Mesenchymal stem cell (in vitro differentiated cells and primary cell): ENCODE results near the gene RASSF1.

Experiments
- DNase-seq: peaks from one replicate; pipeline ENCODE4 v3.0.0-alpha.2; 2013
- H2AFZ ChIP-seq: one replicate; pipeline ENCODE4 v1.6.1; 2013; ENCODE audit warnings: low read depth, mild to moderate bottlenecking, control low read depth, inconsistent platforms, low read length, moderate library complexity
- H2AK5ac ChIP-seq: 2 replicates; pipeline ENCODE4 v1.6.1; 2013; ENCODE audit warnings: low read length, moderate library complexity, mild to moderate bottlenecking, inconsistent platforms; ENCODE audit not compliant: severe bottlenecking
- H2BK120ac ChIP-seq: one replicate; pipeline ENCODE4 v1.6.1; 2013; ENCODE audit warnings: low read depth, mild to moderate bottlenecking, inconsistent platforms, low read length, moderate library complexity
- H2BK12ac ChIP-seq, 2 experiments: one replicate each; pipeline ENCODE4 v1.6.1; 2013; ENCODE audit warnings: inconsistent platforms in 2 of 2, low read length in 2 of 2, mild to moderate bottlenecking in 2 of 2, moderate library complexity in 2 of 2, control low read depth in 1 of 2
- H2BK15ac ChIP-seq: one replicate; pipeline ENCODE4 v1.6.1; 2013; ENCODE audit warnings: mild to moderate bottlenecking, low read depth, inconsistent platforms; ENCODE audit not compliant: poor library complexity, severe bottlenecking
- H2BK5ac ChIP-seq: 2 replicates; pipeline ENCODE4 v1.6.1; 2013; ENCODE audit warnings: low read depth, mild to moderate bottlenecking, low read length, control low read depth, inconsistent platforms; ENCODE audit not compliant: poor library complexity, severe bottlenecking
- H3K14ac ChIP-seq, 2 experiments: one replicate each; pipeline ENCODE4 v1.6.1; 2013; ENCODE audit warnings: inconsistent platforms in 2 of 2, low read length in 2 of 2, control low read depth in 1 of 2, mild to moderate bottlenecking in 1 of 2, moderate library complexity in 1 of 2
- H3K18ac ChIP-seq, 2 experiments: one replicate each; pipeline ENCODE4 v1.6.1; 2013; ENCODE audit warnings: inconsistent platforms in 2 of 2, low read length in 2 of 2, control low read depth in 1 of 2, low read depth in 1 of 2, mild to moderate bottlenecking in 1 of 2
- H3K23ac ChIP-seq, 2 experiments: one replicate each; pipeline ENCODE4 v1.6.1; 2013; ENCODE audit warnings: inconsistent platforms in 2 of 2, low read length in 2 of 2, mild to moderate bottlenecking in 2 of 2, moderate library complexity in 2 of 2, control low read depth in 1 of 2
- H3K27ac ChIP-seq: 2 replicates; pipeline ENCODE4 v1.5.1; 2013; ENCODE audit warnings: mild to moderate bottlenecking, moderate library complexity, low read length, control low read depth, inconsistent platforms; ENCODE audit not compliant: poor library complexity, severe bottlenecking
- H3K27me3 ChIP-seq, 2 experiments: 2 replicates each; pipeline versions ENCODE4 v1.6.1 to v1.7.0; 2013; ENCODE audit warnings: low read length in 2 of 2, mild to moderate bottlenecking in 2 of 2, moderate library complexity in 2 of 2, control low read depth in 1 of 2, inconsistent platforms in 1 of 2; ENCODE audit not compliant: control insufficient read depth in 1 of 2, insufficient read depth in 1 of 2
- H3K36me3 ChIP-seq, 2 experiments: 2 replicates each; pipeline versions ENCODE4 v1.6.1 to v1.7.0; 2013; ENCODE audit warnings: low read length in 2 of 2, control low read depth in 1 of 2, inconsistent platforms in 1 of 2, low read depth in 1 of 2, mild to moderate bottlenecking in 1 of 2; ENCODE audit not compliant: insufficient read depth in 2 of 2, control insufficient read depth in 1 of 2
- H3K4ac ChIP-seq, 2 experiments: one replicate each; pipeline ENCODE4 v1.6.1; 2013; ENCODE audit warnings: inconsistent platforms in 2 of 2, low read length in 2 of 2, mild to moderate bottlenecking in 2 of 2, moderate library complexity in 2 of 2, control low read depth in 1 of 2, low read depth in 1 of 2
- H3K4me1 ChIP-seq: 2 replicates; pipeline ENCODE4 v1.6.1; 2013; ENCODE audit warnings: low read depth, low read length, control low read depth; ENCODE audit not compliant: control insufficient read depth, insufficient read depth
- H3K4me2 ChIP-seq: 2 replicates; pipeline ENCODE4 v1.6.1; 2013; ENCODE audit warnings: low read length, mild to moderate bottlenecking, inconsistent platforms; ENCODE audit not compliant: poor library complexity, severe bottlenecking
- H3K4me3 ChIP-seq, 2 experiments: 2 replicates each; pipeline versions ENCODE4 v1.5.1 to v1.7.0; 2013; ENCODE audit warnings: low read length in 2 of 2, mild to moderate bottlenecking in 2 of 2, control low read depth in 1 of 2, low read depth in 1 of 2; ENCODE audit not compliant: insufficient read depth in 1 of 2
- H3K79me1 ChIP-seq: replicated peaks from 2 replicates; pipeline ENCODE4 v1.6.1; 2013; ENCODE audit warnings: mild to moderate bottlenecking, control low read depth, low read length, inconsistent platforms; ENCODE audit not compliant: poor library complexity, severe bottlenecking
- H3K9ac ChIP-seq: 2 replicates; pipeline ENCODE4 v1.7.0; 2013; ENCODE audit warnings: mild to moderate bottlenecking, low read length, moderate library complexity
- H3K9me3 ChIP-seq: 2 replicates; pipeline ENCODE4 v1.7.0; 2013; ENCODE audit warnings: mild to moderate bottlenecking, low read length; ENCODE audit not compliant: control insufficient read depth
- H4K8ac ChIP-seq: one replicate; pipeline ENCODE4 v1.6.1; 2013; ENCODE audit warnings: inconsistent platforms, mild to moderate bottlenecking, low read length, moderate library complexity
- H4K91ac ChIP-seq: one replicate; pipeline ENCODE4 v1.6.1; 2013; ENCODE audit warnings: mild to moderate bottlenecking, low read length, inconsistent platforms
- WGBS: methylation state at CpG from one replicate; pipeline ENCODE4 v1.1.7; 2013; ENCODE audit warnings: mixed read lengths; 5-methylcytosine and 5-hydroxymethylcytosine counted together

RASSF1 gene

GRCh38 chr3:50372349-50372748 lies 31.7 kb upstream of the RASSF1 start:
- Histone ChIP-seq H2AFZ (no peak overlapping the region), H3K27ac (no peak overlapping the region), H3K79me1 (no peaks in the 10 kb centered on the region), H4K8ac (no peak overlapping the region), H2BK12ac (no peak overlapping the region), H3K9me3 (no peaks in the 10 kb centered on the region), H2BK5ac (no peak overlapping the region), H2BK15ac (no peak overlapping the region), H3K9ac (no peak overlapping the region), H3K14ac (no peak overlapping the region), H2BK120ac (no peak overlapping the region), H3K27me3 (peaks cover 30 to 76% of the 10 kb centered on the region in 2 experiments), H2AK5ac (no peak overlapping the region), H3K4ac (no peak overlapping the region), H3K4me1 (no peaks in the 10 kb centered on the region), H3K36me3 (peaks cover 0 to 2% of the 10 kb centered on the region in 2 experiments), H3K23ac (no peak overlapping the region), H4K91ac (no peak overlapping the region), H3K18ac (no peak overlapping the region), H3K4me3 (no peak overlapping the region), H3K4me2 (no peak overlapping the region)
- DNase-seq = no peak
- 68% methylated on average over 8 of the region's 8 CpGs for WGBS

GRCh38 chr3:50371133-50371685 lies 30.6 kb upstream of the RASSF1 start:
- H4K8ac ChIP-seq = no peak overlapping the region
- DNase-seq = no peak
- peak overlapping the region; percentile 88 for H2BK15ac ChIP-seq
- H3K79me1 ChIP-seq = no peaks in the 10 kb centered on the region
- H3K14ac ChIP-seq = no peak overlapping the region
- no peak overlapping the region for H2AK5ac ChIP-seq
- WGBS = 92% methylated on average over 3 of the region's 3 CpGs
- no peak overlapping the region for H3K9ac ChIP-seq
- no peak overlapping the region for H3K4me2 ChIP-seq
- H3K36me3 ChIP-seq = peaks cover 0 to 2% of the 10 kb centered on the region in 2 experiments
- H3K27me3 ChIP-seq = peaks cover 30 to 82% of the 10 kb centered on the region in 2 experiments
- H3K4ac ChIP-seq = no peak overlapping the region
- H4K91ac ChIP-seq = no peak overlapping the region
- H2BK120ac ChIP-seq = no peak overlapping the region
- H2AFZ ChIP-seq = no peak overlapping the region
- H2BK12ac ChIP-seq = no peak overlapping the region
- H3K9me3 ChIP-seq = no peaks in the 10 kb centered on the region
- H3K4me3 ChIP-seq = no peak overlapping the region
- H2BK5ac ChIP-seq = no peak overlapping the region
- H3K4me1 ChIP-seq = no peaks in the 10 kb centered on the region
- H3K23ac ChIP-seq = no peak overlapping the region
- no peak overlapping the region for H3K18ac ChIP-seq
- H3K27ac ChIP-seq = no peak overlapping the region

DNA sequence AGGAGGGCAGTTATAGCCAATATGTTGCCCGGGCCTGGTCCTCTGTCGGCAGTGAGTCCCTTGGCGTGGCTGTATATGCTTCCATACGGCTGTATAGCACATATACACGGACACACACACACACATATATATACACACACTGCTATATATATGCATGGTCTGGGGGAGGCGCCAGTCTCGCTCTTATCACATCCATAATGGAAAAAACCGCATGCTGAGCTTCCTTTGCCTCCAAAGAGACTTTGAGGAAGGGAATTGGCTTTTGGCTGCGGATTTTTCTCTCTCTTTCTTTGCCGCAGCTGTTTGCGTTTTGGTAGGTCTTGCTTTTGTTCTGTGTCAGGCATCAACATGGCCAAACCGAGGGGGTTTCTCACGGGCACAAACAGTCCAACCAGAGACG lies 30.0 kb upstream of the RASSF1 start:
- Histone ChIP-seq H3K4me2 (no peak overlapping the region), H3K27ac (no peak overlapping the region), H2BK12ac (no peak overlapping the region), H3K4ac (no peak overlapping the region), H3K4me1 (peaks cover under 1% of the 10 kb centered on the region), H2BK120ac (no peak overlapping the region), H3K4me3 (no peak overlapping the region), H3K27me3 (peaks cover 27 to 82% of the 10 kb centered on the region in 2 experiments), H4K8ac (no peak overlapping the region), H2AFZ (no peak overlapping the region), H3K14ac (no peak overlapping the region), H2BK15ac (no peak overlapping the region), H3K23ac (no peak overlapping the region), H3K18ac (no peak overlapping the region), H3K36me3 (peaks cover 0 to 2% of the 10 kb centered on the region in 2 experiments), H3K79me1 (no peaks in the 10 kb centered on the region), H4K91ac (no peak overlapping the region), H2AK5ac (no peak overlapping the region), H3K9me3 (no peaks in the 10 kb centered on the region), H3K9ac (no peak overlapping the region), H2BK5ac (no peak overlapping the region)
- peak; percentile 26 for DNase-seq
- WGBS = 65% methylated on average over 12 of the region's 14 CpGs

- Histone ChIP-seq H3K9me3 (no peaks in the 10 kb centered on the region), H3K27ac (no peak overlapping the region)
- 60% methylated on average over 9 of the region's 9 CpGs for WGBS
These were observed 28.5 kb upstream of the RASSF1 start for GRCh38 chr3:50369012-50369670.

More at GRCh38 chr3:50369012-50369670, 28.5 kb upstream of the RASSF1 start:
- Histone ChIP-seq H2BK5ac (no peak overlapping the region), H3K79me1 (no peaks in the 10 kb centered on the region), H3K4me1 (peaks cover 12% of the 10 kb centered on the region), H2BK120ac (no peak overlapping the region), H3K14ac (no peak overlapping the region), H2BK15ac (no peak overlapping the region), H3K9ac (no peak overlapping the region), H3K4me2 (no peak overlapping the region), H3K36me3 (peaks cover 0 to 2% of the 10 kb centered on the region in 2 experiments), H3K4ac (no peak overlapping the region), H3K18ac (no peak overlapping the region), H3K27me3 (peaks cover 24 to 74% of the 10 kb centered on the region in 2 experiments), H2AFZ (no peak overlapping the region), H2BK12ac (no peak overlapping the region), H2AK5ac (no peak overlapping the region), H4K91ac (no peak overlapping the region), H4K8ac (no peak overlapping the region), H3K23ac (no peak overlapping the region), H3K4me3 (no peak overlapping the region)
- no peak for DNase-seq
